ENCODE data around the gene RBX1. TPM values are rescaled to one million over a fixed set of nuclear protein-coding genes. Genes with fewer than 3 reads are reported as not detected.
A peak's percentile ranks its signal among the peaks of the same experiment; 100 is the strongest.
"Not testable (repeated sequence)": the region's sequence is repeated elsewhere in the genome, so short reads cannot be mapped to it uniquely, and the experiment has no call there.

Gene RBX1
- 44.8 TPM for total RNA-seq
- long read RNA-seq, transcript RBX1-201 (5 exons, 1,188 nt) = major isoform, 37 of 42 reads
- long read RNA-seq, partial matches to known transcripts = 2 of 42 reads
- long read RNA-seq, other reads (novel, unspliced or antisense) = 2 of 42 reads

- DNase-seq (ENCODE audit: low spot score) = peak; percentile 99
Observed at GRCh38 chr22:40950962-40951794, at the start of gene RBX1. RBX1 (plus strand) TSS chr22:40951378; CDS start chr22:40951399, 21 bp downstream.

GRCh38 chr22:40904101-40904500 is 47.1 kb upstream of the RBX1 start:
- DNase-seq (ENCODE audit: low spot score) = no peak

- no peak for DNase-seq (ENCODE audit: low spot score)
Observed at GRCh38 chr22:40908895-40909294, 42.3 kb upstream of the RBX1 start.

DNA sequence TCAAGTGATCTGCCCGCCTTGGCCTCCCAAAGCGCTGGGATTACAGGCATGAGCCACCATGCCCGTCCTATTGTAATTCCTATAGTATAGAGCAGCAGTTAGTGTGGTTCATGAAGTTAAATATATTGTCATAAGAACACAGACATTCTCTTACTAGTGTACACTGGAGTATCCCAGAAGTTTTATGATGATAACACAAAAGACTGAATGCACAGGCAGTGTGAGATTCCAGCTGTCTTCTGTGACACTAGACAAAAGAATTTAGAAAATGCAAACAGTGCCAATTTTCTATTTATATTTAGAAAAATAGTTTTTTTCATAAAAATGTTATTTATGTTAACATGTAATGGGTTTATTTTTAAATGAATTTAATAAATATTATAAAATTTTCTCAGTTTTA is 39.4 kb upstream of the RBX1 start:
- no peak for DNase-seq (ENCODE audit: low spot score)

DNA sequence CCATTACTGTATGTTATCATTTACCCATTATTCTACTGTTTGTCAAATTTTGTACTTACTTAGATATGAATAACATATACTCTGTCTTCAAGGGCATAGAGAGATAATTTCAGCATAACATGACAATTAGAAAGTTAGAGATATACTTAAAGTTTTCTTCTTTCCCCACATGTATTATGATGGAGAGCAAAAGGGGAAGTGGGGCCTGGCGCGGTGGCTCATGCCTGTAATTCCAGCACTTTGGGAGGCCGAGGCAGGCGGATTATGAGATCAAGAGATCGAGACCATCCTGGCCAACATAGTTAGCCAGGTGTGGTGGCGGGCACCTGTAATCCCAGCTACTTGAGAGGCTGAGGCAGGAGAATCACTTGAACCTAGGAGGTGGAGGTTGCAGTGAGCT is 38.2 kb upstream of the RBX1 start:
- not testable (repeated sequence) for DNase-seq (ENCODE audit: low spot score)

GRCh38 chr22:40919446-40919845 is 31.7 kb upstream of the RBX1 start:
- no peak for DNase-seq (ENCODE audit: low spot score)

- DNase-seq (ENCODE audit: low spot score) = no peak
Observed at GRCh38 chr22:40920526-40920925, 30.7 kb upstream of the RBX1 start.

DNA sequence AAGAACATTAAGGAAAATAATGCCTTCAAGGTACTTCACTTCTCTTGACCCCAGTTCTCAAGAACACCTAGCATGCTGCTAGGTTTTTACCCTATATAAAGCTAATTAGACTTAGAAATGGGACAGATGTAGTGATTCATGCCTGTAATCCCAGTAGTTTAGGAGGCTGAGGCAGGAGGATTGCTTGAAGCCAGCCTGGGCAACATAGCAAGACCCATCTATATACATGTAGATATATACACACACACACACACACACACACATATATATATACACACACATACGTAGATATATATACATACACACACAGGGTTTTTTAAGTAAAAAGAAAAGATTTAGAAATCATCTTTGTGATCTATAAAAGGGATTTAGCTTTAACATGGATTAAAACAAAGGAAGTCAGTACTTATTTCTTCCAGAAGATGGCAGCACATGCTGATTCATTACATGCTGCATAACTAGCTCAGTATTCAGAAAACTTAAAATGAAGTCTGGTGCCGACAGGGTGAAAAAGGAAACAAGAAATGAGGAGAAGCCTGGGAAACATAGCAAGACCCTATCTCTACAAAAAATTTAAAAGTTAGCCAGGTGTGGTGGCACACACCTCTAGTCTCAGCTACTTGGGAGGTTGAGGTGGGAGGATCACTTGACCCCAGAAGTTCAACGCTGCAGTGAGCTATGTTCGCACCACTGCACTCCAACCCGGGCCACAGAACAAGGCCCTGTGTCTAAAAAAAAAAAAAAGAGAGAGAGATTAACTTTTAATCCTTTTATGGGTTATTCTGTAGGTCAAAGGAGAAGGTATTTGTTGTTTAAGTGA is 28.5 kb upstream of the RBX1 start:
- no peak for DNase-seq (ENCODE audit: low spot score)

DNA sequence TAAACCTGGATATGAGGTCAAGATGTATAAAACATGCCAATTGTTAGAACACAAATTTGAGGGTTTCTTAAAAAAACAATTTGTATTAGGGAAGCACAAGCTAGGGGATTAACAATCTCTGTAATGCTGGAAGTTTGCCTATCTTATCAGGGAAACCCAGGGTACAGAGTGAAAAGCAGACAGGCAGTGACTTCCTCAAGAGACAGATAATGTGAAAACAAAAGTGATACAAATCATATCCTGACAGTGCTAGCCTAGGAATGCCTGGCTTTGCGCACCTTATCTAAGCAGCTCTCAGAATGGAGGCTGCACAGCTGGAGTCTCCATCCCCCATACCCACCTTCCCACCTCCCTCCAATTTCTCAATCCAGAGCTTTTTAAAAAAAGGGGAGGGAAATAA is 22.5 kb upstream of the RBX1 start:
- no peak for DNase-seq (ENCODE audit: low spot score)

- no peak for DNase-seq (ENCODE audit: low spot score)
Observed at GRCh38 chr22:40932396-40932795, 18.8 kb upstream of the RBX1 start.

DNA sequence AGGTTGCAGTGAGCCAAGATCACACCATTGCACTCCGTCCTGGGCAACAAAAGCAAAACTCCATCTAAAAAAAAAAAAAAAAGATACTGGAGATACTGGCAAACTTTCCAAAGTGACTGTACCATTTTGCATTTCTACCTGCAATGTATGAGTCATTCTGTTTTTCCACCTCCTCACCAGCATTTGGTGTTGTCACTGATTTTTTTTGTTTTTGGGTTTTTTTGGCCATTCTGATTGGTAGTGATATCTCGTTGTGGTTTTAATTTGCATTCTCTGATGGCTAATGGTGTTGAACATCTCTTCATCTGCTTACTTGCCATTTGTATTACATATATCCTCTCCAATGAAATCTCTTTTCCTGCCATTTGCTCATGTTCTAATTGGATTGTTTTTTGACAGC is 12.0 kb upstream of the RBX1 start:
- DNase-seq (ENCODE audit: low spot score) = no peak

- no peak for DNase-seq (ENCODE audit: low spot score)
Observed at GRCh38 chr22:40951795-40952605, 822 bp downstream of the RBX1 start.

DNA sequence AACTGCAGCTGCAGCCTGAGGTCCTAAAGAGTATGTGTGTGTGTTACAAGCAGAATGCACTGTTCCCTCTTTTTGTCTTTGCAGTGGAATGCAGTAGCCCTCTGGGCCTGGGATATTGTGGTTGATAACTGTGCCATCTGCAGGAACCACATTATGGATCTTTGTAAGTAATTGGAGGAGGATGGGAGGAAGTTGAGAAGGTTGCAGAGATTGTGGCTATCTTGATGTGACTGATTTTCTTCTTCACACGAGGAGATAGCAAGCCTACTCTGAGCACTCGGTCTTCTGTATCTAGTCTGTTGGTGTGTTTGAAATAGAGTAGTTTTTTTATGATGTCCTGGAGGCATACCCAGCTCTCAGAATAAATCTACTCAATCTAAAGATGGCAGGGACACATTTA is 2.3 kb downstream of the RBX1 start:
- no peak for DNase-seq (ENCODE audit: low spot score)

DNA sequence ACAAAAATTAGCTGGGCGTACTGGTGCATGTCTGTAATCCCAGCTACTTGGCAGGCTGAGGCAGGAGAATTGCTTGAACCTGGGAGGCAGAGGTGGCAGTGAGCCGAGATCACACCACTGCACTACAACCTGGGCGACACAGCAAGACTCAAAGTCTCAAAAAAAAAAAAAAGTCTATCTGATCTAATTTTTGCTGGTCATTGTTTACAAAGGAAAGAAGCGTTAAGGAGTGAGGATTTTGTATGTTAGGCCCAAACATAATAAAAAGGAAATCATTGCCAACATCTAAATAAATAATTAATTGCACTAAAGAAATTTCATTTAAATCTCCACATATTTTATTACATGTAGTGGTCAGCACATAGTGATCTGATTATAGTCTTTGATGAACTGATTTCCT is 2.9 kb downstream of the RBX1 start:
- DNase-seq (ENCODE audit: low spot score) = no peak

DNA sequence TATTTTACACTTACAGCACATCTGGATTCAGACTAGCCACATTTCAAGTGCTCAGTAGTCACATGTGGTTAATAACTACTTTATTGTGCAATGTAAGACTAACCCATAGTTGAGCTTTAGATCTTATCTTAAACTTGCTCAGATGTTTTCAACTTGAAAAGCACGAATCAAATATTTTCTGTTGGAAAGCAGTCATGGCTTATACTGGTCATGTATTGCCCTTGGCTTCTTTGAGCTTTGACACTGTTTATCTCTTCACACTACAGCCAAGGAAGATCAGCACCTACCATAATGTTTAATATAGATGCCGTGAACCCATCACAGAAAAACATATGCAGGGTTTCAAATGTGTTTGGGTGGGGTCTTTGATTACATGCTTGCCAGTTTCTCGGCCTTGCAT is 4.4 kb downstream of the RBX1 start:
- no peak for DNase-seq (ENCODE audit: low spot score)

DNA sequence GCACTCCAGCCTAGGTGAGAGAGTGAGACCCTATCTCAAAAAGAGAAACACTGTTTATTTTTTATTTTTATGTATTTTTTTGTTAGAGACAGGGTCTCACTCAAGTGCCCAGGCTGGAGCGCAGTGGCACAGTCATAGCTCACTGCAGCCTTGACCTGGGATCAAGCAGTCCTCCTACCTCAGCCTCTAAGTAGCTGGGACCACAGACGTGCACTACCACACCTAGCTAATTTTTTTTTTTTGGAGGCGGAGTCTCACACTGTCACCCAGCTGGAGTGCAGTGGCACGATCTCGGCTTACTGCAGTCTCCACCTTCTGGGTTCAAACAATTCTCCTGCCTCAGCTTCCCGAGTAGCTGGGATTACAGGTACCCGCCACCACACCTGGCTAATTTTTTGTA is 6.4 kb downstream of the RBX1 start:
- DNase-seq (ENCODE audit: low spot score) = peak; percentile 57

- DNase-seq (ENCODE audit: low spot score) = no peak
Observed at GRCh38 chr22:40958299-40958698, 7.1 kb downstream of the RBX1 start.

DNA sequence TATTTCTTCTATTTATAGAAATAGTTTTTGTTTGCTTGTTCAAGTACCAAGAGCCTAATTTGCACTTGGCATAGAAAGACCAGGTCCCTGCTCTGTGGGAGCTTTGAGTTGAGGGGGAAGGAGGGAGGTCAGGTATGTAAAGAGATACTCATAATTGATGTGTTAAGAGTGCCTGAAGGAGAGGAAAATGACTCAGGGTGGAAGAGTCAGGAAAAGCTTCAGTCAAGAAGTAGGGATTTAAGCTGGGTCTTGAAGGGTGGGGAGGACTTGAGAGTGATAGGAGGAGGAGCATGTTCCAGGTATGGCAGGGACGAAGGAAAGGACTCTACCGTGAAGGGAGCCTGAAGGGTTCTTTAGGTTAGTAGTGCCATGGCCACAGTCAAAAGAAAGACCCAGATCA is 9.0 kb downstream of the RBX1 start:
- DNase-seq (ENCODE audit: low spot score) = peak; percentile 11

GRCh38 chr22:40965936-40966725 is 15.0 kb downstream of the RBX1 start:
- no peak for DNase-seq (ENCODE audit: low spot score)

GRCh38 chr22:40966726-40967085 is 15.5 kb downstream of the RBX1 start:
- DNase-seq (ENCODE audit: low spot score) = no peak
